Measurements from ENCODE around the gene ZNF385A.

GRCh38 chr12:54355104-54355815, 29.3 kb downstream of the ZNF385A start:
- TF ChIP-seq, protein P1, sequence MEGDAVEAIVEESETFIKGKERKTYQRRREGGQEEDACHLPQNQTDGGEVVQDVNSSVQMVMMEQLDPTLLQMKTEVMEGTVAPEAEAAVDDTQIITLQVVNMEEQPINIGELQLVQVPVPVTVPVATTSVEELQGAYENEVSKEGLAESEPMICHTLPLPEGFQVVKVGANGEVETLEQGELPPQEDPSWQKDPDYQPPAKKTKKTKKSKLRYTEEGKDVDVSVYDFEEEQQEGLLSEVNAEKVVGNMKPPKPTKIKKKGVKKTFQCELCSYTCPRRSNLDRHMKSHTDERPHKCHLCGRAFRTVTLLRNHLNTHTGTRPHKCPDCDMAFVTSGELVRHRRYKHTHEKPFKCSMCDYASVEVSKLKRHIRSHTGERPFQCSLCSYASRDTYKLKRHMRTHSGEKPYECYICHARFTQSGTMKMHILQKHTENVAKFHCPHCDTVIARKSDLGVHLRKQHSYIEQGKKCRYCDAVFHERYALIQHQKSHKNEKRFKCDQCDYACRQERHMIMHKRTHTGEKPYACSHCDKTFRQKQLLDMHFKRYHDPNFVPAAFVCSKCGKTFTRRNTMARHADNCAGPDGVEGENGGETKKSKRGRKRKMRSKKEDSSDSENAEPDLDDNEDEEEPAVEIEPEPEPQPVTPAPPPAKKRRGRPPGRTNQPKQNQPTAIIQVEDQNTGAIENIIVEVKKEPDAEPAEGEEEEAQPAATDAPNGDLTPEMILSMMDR (IDR thresholded peaks at IDR 0.05; ENCODE audit: low read depth, low read length, missing input control), result peak; percentile 4
- TF ChIP-seq, protein P2, sequence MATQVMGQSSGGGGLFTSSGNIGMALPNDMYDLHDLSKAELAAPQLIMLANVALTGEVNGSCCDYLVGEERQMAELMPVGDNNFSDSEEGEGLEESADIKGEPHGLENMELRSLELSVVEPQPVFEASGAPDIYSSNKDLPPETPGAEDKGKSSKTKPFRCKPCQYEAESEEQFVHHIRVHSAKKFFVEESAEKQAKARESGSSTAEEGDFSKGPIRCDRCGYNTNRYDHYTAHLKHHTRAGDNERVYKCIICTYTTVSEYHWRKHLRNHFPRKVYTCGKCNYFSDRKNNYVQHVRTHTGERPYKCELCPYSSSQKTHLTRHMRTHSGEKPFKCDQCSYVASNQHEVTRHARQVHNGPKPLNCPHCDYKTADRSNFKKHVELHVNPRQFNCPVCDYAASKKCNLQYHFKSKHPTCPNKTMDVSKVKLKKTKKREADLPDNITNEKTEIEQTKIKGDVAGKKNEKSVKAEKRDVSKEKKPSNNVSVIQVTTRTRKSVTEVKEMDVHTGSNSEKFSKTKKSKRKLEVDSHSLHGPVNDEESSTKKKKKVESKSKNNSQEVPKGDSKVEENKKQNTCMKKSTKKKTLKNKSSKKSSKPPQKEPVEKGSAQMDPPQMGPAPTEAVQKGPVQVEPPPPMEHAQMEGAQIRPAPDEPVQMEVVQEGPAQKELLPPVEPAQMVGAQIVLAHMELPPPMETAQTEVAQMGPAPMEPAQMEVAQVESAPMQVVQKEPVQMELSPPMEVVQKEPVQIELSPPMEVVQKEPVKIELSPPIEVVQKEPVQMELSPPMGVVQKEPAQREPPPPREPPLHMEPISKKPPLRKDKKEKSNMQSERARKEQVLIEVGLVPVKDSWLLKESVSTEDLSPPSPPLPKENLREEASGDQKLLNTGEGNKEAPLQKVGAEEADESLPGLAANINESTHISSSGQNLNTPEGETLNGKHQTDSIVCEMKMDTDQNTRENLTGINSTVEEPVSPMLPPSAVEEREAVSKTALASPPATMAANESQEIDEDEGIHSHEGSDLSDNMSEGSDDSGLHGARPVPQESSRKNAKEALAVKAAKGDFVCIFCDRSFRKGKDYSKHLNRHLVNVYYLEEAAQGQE (IDR thresholded peaks at IDR 0.05), result no peak
- TF ChIP-seq RXRA (IDR thresholded peaks at IDR 0.05), result no peak
- no peak for TF ChIP-seq MAX (IDR thresholded peaks at IDR 0.05)
- no peak for TF ChIP-seq HNF4A (conservative IDR thresholded peaks at IDR 0.05)
- TF ChIP-seq RAD21 (IDR thresholded peaks at IDR 0.05), result no peak
